ENCODE measurements around the gene CBLC. TPM values are rescaled to one million over a fixed set of nuclear protein-coding genes. Genes with fewer than 3 reads are reported as not detected.
A peak's percentile ranks its signal among the peaks of the same experiment; 100 is the strongest.

CBLC gene
- total and polyA plus RNA-seq, 4 donors = 0.25 to 0.44 TPM; not detected in 2

- H3K9me3 ChIP-seq (ENCODE audit: control insufficient read depth, insufficient read depth, low read length) = no peaks in the 10 kb centered on the region
- DNase-seq (ENCODE audit: low read depth in 4 of 6, low spot score in 6 of 6) = peak in 1 of 6 donors; percentile 56
- H3K27ac ChIP-seq (ENCODE audit: low read depth, low read length) = no peak overlapping the region
- peaks cover 31% of the 10 kb centered on the region for H3K4me1 ChIP-seq (ENCODE audit: control insufficient read depth, insufficient read depth, low read length)
- peaks cover 39% of the 10 kb centered on the region for H3K27me3 ChIP-seq (ENCODE audit: control insufficient read depth, insufficient read depth, low read length)
- H3K36me3 ChIP-seq (ENCODE audit: control insufficient read depth, insufficient read depth, low read length) = no peaks in the 10 kb centered on the region
- no peak overlapping the region for H3K4me3 ChIP-seq (ENCODE audit: low read depth, low read length)
- 23% methylated on average over 6 of the region's 10 CpGs for WGBS (ENCODE audit: insufficient coverage)
These were observed 32.3 kb upstream of the CBLC start for GRCh38 chr19:44745341-44745831.

GRCh38 chr19:44745887-44746600, 31.6 kb upstream of the CBLC start:
- H3K36me3 ChIP-seq (ENCODE audit: control insufficient read depth, insufficient read depth, low read length) = no peaks in the 10 kb centered on the region
- WGBS (ENCODE audit: insufficient coverage) = 60% methylated on average over 4 of the region's 4 CpGs
- no peaks in the 10 kb centered on the region for H3K9me3 ChIP-seq (ENCODE audit: control insufficient read depth, insufficient read depth, low read length)
- H3K4me1 ChIP-seq (ENCODE audit: control insufficient read depth, insufficient read depth, low read length) = peaks cover 31% of the 10 kb centered on the region
- no peak for DNase-seq (ENCODE audit: low read depth in 4 of 6, low spot score in 6 of 6)
- no peak overlapping the region for H3K27ac ChIP-seq (ENCODE audit: low read depth, low read length)
- peaks cover 44% of the 10 kb centered on the region for H3K27me3 ChIP-seq (ENCODE audit: control insufficient read depth, insufficient read depth, low read length)
- H3K4me3 ChIP-seq (ENCODE audit: low read depth, low read length) = no peak overlapping the region

- Histone ChIP-seq H3K4me1 (ENCODE audit: control insufficient read depth, insufficient read depth, low read length) (peaks cover 31% of the 10 kb centered on the region), H3K4me3 (ENCODE audit: low read depth, low read length) (no peak overlapping the region), H3K27me3 (ENCODE audit: control insufficient read depth, insufficient read depth, low read length) (peaks cover 47% of the 10 kb centered on the region), H3K9me3 (ENCODE audit: control insufficient read depth, insufficient read depth, low read length) (no peaks in the 10 kb centered on the region), H3K36me3 (ENCODE audit: control insufficient read depth, insufficient read depth, low read length) (no peaks in the 10 kb centered on the region), H3K27ac (ENCODE audit: low read depth, low read length) (no peak overlapping the region)
- no peak for DNase-seq (ENCODE audit: low read depth in 4 of 6, low spot score in 6 of 6)
- WGBS (ENCODE audit: insufficient coverage) = 73% methylated on average over 4 of the region's 5 CpGs
These were observed 31.1 kb upstream of the CBLC start for GRCh38 chr19:44746616-44746945.

- peaks cover 27% of the 10 kb centered on the region for H3K4me1 ChIP-seq (ENCODE audit: control insufficient read depth, insufficient read depth, low read length)
- 8% methylated on average over 11 of the region's 34 CpGs for WGBS (ENCODE audit: insufficient coverage)
- peak in 1 of 6 donors; percentile 83 for DNase-seq (ENCODE audit: low read depth in 4 of 6, low spot score in 6 of 6)
- H3K27me3 ChIP-seq (ENCODE audit: control insufficient read depth, insufficient read depth, low read length) = peaks cover 47% of the 10 kb centered on the region
- H3K9me3 ChIP-seq (ENCODE audit: control insufficient read depth, insufficient read depth, low read length) = no peaks in the 10 kb centered on the region
- H3K4me3 ChIP-seq (ENCODE audit: low read depth, low read length) = peak overlapping the region; percentile 36
- H3K36me3 ChIP-seq (ENCODE audit: control insufficient read depth, insufficient read depth, low read length) = no peaks in the 10 kb centered on the region
- peak overlapping the region; percentile 71 for H3K27ac ChIP-seq (ENCODE audit: low read depth, low read length)
These were observed 30.5 kb upstream of the CBLC start for GRCh38 chr19:44746946-44747738.

- H3K9me3 ChIP-seq (ENCODE audit: control insufficient read depth, insufficient read depth, low read length) = no peaks in the 10 kb centered on the region
- no peaks in the 10 kb centered on the region for H3K36me3 ChIP-seq (ENCODE audit: control insufficient read depth, insufficient read depth, low read length)
- H3K27me3 ChIP-seq (ENCODE audit: control insufficient read depth, insufficient read depth, low read length) = peaks cover 53% of the 10 kb centered on the region
- peak overlapping the region; percentile 71 for H3K27ac ChIP-seq (ENCODE audit: low read depth, low read length)
- peak in 2 of 6 donors; percentile 5 to 50 for DNase-seq (ENCODE audit: low read depth in 4 of 6, low spot score in 6 of 6)
- under 1% methylated on average over 15 of the region's 26 CpGs for WGBS (ENCODE audit: insufficient coverage)
- H3K4me3 ChIP-seq (ENCODE audit: low read depth, low read length) = peak overlapping the region; percentile 36
- H3K4me1 ChIP-seq (ENCODE audit: control insufficient read depth, insufficient read depth, low read length) = peaks cover 20% of the 10 kb centered on the region
These were observed 29.8 kb upstream of the CBLC start for GRCh38 chr19:44747739-44748425.

GRCh38 chr19:44748426-44749254, 29.1 kb upstream of the CBLC start, which contains the start of gene BCL3:
TSS of gene BCL3 (plus strand) at chr19:44748708. CDS start at chr19:44748791, 83 bp downstream.
- Histone ChIP-seq H3K9me3 (ENCODE audit: control insufficient read depth, insufficient read depth, low read length) (no peaks in the 10 kb centered on the region), H3K4me3 (ENCODE audit: low read depth, low read length) (peak within 1 kb of the TSS; percentile 36), H3K4me1 (ENCODE audit: control insufficient read depth, insufficient read depth, low read length) (peaks cover 27% of the 10 kb centered on the region), H3K27me3 (ENCODE audit: control insufficient read depth, insufficient read depth, low read length) (peaks cover 60% of the 10 kb centered on the region), H3K36me3 (ENCODE audit: control insufficient read depth, insufficient read depth, low read length) (no peaks in the 10 kb centered on the region), H3K27ac (ENCODE audit: low read depth, low read length) (peak within 1 kb of the TSS; percentile 71)
- WGBS (ENCODE audit: insufficient coverage) = 1% methylated on average over 84 of the region's 88 CpGs
- DNase-seq (ENCODE audit: low read depth in 4 of 6, low spot score in 6 of 6) = no peak

- H3K4me1 ChIP-seq (ENCODE audit: control insufficient read depth, insufficient read depth, low read length) = peaks cover 33% of the 10 kb centered on the region
- no peak overlapping the region for H3K27ac ChIP-seq (ENCODE audit: low read depth, low read length)
- 71% methylated on average over 1 of the region's 1 CpG for WGBS (ENCODE audit: insufficient coverage)
- H3K9me3 ChIP-seq (ENCODE audit: control insufficient read depth, insufficient read depth, low read length) = no peaks in the 10 kb centered on the region
- no peaks in the 10 kb centered on the region for H3K36me3 ChIP-seq (ENCODE audit: control insufficient read depth, insufficient read depth, low read length)
- H3K27me3 ChIP-seq (ENCODE audit: control insufficient read depth, insufficient read depth, low read length) = peaks cover 66% of the 10 kb centered on the region
- DNase-seq (ENCODE audit: low read depth in 4 of 6, low spot score in 6 of 6) = no peak
- H3K4me3 ChIP-seq (ENCODE audit: low read depth, low read length) = peak overlapping the region; percentile 29
These were observed 28.4 kb upstream of the CBLC start for GRCh38 chr19:44749292-44749691.

GRCh38 chr19:44749994-44750393, 27.7 kb upstream of the CBLC start:
- WGBS (ENCODE audit: insufficient coverage) = 98% methylated on average over 7 of the region's 10 CpGs

More at GRCh38 chr19:44749994-44750393, 27.7 kb upstream of the CBLC start:
- peaks cover 40% of the 10 kb centered on the region for H3K4me1 ChIP-seq (ENCODE audit: control insufficient read depth, insufficient read depth, low read length)
- H3K36me3 ChIP-seq (ENCODE audit: control insufficient read depth, insufficient read depth, low read length) = no peaks in the 10 kb centered on the region
- peaks cover 72% of the 10 kb centered on the region for H3K27me3 ChIP-seq (ENCODE audit: control insufficient read depth, insufficient read depth, low read length)
- H3K27ac ChIP-seq (ENCODE audit: low read depth, low read length) = no peak overlapping the region
- no peak overlapping the region for H3K4me3 ChIP-seq (ENCODE audit: low read depth, low read length)
- DNase-seq (ENCODE audit: low read depth in 4 of 6, low spot score in 6 of 6) = no peak
- H3K9me3 ChIP-seq (ENCODE audit: control insufficient read depth, insufficient read depth, low read length) = no peaks in the 10 kb centered on the region

Measured in spinal cord (tissue), 10 donors.